Activated T-cell treated with anti-CD3 and anti-CD28 coated beads, Interleukin-2, amount 50 U/mL, for 48 hours (primary cell): ENCODE results near the gene EXOC4.
"Not testable (repeated sequence)": the region's sequence is repeated elsewhere in the genome, so short reads cannot be mapped to it uniquely, and the experiment has no call there.

ENCODE experiments used
- DNase-seq, 2 experiments: peaks; one replicate each; pipeline ENCODE4 v3.0.0-alpha.2; 2020

The EXOC4 gene

GRCh38 chr7:133278975-133279374 is 26.1 kb downstream of the EXOC4 start:
- not testable (repeated sequence) for DNase-seq

DNA sequence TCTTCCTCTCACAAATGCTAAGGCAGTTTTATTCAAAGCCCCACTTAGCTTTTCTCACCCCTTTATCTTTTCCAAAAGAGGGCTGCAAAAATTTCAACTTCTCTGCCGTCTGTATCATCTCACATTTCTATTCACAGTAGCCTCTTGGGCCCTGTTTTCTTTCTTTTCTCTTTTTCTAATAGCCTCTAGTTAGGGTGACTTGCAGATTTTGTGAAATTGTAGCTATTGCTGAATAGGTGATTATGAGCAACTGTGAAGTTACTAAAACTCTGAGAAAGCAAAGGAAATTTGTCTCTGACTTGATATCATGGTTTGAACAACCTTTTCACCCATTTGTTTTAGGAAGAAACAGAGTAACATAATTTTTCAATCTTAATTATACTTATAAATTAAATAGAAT is 29.2 kb downstream of the EXOC4 start:
- no peak for DNase-seq

DNA sequence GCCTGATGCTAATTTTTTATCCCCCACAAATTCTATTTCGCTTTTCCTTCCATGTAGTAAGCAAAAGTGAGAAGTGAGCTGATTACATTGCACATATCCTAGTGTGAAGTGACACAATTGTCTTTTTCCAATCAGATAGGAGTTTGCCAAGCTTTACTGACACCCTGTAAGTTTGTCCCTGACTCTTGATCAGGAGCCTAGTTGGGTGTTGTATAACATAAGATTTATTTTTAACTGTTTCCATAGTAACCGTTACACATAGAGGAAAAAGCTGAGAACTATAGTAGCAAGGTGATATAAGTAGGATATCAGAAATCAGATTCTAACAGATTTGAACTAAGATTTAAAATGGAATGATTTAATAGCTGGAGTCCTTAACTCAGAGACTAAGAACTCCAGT is 31.2 kb downstream of the EXOC4 start:
- no peak for DNase-seq

DNA sequence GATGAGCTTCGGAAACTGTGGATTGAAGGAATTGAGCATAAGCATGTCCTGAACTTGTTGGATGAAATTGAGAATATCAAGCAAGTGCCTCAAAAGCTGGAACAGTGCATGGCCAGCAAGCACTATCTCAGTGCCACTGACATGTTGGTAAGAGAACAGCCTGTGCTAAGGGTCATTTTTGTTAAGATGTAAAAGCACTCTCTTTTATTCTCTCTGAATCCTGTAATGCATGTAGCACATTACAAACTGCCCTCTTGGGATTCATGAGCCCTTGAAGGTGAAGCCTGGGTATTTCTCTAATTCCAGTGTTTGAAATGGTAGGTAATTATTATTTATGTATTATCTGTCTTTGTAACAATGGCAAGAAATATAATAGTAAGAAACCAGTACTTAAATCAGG is 36.1 kb downstream of the EXOC4 start:
- no peak for DNase-seq

DNA sequence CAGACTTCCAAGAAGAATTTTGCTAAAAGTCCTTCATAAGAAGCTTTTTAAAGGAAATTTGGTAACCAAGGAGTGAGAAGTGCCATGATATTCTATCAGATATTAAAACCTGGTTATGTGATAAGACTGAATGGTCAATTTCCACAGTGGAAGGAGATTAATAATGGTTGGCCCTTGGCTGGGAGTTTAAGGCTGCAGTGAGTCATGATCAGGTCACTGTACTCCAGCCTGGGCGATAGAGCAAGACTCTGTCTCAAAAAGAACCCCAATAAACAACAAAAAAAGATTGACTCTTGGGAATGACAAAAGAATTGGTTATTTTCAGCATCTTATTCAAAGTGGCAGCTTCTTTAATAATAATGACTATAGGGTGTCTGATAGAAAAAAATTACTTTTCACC is 37.2 kb downstream of the EXOC4 start:
- no peak for DNase-seq

DNA sequence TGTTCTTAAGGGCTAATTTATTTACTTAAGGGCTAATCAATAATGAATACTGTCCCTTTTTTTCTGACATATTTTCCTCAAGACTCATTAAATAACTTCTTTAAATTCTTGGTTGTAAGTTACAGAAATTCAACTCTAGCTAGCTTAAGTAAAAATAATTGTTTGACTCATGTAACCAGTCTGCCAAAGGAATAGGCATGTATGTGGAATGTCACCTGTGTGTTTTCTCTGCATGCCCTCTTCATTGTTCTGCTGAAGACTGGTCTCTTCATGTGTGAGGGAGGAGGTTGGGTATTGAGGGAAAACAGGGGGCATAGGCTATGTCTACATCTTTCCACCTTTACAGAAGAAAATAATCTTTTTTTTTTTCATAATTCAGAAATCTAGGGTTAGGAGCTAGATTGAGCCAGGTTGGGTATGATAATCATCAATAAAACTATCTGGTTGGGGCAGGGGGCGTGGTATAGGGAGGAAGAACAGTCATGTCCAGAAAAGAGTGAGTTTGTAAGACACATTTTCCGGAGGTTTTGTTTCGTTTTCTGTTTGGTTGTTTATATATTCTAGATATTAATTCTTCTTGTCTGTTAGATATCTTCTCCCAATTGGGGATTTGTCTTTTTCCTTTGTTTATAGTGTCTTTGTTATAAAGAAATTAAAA is 37.9 kb downstream of the EXOC4 start:
- no peak for DNase-seq

DNA sequence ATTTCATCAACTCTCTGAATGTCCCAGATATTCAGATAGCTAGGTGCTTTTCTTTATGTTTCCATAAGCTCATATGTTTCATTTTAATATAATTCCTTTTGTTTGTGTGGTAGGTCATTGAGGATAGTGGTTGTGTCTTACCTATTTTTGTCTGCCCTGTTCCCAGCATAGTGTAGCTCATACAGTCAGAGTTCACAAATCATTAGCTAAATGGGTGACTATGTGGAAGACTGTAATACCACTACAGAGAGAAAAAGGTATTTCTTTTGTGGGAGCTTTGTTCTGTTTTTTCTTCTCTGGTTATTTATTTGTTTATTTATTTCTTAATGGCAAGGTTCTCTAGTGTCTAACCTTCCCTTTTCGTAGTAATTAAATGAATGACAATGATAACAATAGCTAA is 39.8 kb downstream of the EXOC4 start:
- DNase-seq, result no peak

- no peak for DNase-seq
Observed at GRCh38 chr7:133293384-133294160, 40.7 kb downstream of the EXOC4 start.

GRCh38 chr7:133294234-133294633 is 41.4 kb downstream of the EXOC4 start:
- DNase-seq, result no peak

DNA sequence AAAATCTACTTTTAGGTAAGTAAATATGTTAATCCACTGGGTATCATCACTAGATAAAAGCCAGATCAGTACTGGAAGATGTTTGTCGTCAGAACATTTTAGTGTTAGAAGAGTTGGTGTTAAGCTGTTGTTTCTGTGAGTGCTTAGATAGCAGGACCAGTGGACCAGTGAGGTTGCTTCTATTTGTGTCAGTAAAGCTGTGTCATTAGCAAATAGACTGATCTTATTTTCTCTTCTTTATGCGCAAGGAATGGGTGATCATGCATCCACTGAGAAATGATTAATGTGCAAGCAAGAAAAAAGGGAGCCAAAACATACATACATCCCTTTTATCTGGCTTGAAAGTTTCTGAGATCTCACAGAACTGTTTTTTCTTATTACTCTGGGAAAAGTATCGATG is 42.6 kb downstream of the EXOC4 start:
- no peak for DNase-seq

DNA sequence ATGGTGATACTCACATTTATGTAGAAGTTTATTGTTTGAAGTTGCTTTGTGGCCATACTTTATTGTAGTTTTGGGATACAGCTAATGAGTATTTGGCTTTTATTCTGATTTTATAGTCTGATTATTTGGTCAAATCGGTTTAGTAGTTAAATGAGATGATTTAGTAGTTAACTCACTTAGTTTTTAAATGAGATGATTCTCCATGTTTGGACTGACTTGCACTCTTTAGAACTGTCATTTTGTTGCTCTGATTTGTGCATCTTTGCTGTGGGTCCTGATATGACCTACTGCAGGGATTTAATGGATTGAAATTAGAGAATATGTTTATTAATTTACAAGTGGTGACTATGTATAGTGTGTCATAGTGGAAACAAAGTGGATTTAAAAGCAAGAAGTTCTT is 44.2 kb downstream of the EXOC4 start:
- DNase-seq, result no peak

DNA sequence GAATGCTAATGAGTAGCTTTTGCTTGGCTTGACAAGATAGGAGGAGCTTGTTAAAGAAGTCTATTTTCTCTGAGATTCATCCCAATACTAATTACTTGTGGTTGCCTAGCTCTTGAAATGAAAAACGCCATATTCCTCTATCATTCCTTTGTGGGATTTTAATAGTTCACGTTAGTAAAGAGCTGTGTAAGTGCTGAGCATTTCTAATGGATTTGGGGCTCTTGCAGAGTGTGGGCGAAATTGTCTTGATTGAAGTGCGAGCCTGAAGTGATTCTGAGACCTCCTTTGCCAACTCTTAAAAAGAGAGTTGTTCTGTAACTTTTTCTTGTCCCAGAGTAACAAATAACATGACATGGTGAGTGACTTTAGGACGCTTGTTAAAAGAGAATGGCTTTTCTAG is 45.2 kb downstream of the EXOC4 start:
- no peak for DNase-seq

GRCh38 chr7:133299676-133300075 is 46.8 kb downstream of the EXOC4 start:
- no peak for DNase-seq

GRCh38 chr7:133300088-133300487 is 47.2 kb downstream of the EXOC4 start:
- no peak for DNase-seq

GRCh38 chr7:133300811-133301210 is 47.9 kb downstream of the EXOC4 start:
- DNase-seq, result no peak

DNA sequence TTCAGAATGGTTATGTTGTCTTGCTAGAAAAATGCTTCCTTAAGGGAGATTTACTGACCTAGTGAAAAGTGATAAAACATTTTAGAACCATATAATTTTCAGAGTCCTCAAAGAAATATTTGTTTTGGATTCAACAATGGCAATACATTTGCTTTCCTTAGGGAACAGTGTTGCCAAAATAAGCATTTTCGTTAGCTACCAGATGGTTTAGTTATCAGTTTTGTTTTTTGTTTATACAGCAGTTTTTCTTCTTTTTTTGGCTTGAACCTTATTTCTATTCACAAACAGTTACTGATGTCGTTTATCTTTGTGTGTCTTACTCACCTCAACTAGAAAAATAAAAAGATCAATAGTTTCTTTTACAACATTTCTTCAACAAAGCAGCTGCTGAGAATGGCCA is 48.6 kb downstream of the EXOC4 start:
- no peak for DNase-seq

- no peak for DNase-seq
Observed at GRCh38 chr7:133303372-133303771, 50.5 kb downstream of the EXOC4 start.

GRCh38 chr7:133303931-133304330 is 51.1 kb downstream of the EXOC4 start:
- DNase-seq, result no peak

DNA sequence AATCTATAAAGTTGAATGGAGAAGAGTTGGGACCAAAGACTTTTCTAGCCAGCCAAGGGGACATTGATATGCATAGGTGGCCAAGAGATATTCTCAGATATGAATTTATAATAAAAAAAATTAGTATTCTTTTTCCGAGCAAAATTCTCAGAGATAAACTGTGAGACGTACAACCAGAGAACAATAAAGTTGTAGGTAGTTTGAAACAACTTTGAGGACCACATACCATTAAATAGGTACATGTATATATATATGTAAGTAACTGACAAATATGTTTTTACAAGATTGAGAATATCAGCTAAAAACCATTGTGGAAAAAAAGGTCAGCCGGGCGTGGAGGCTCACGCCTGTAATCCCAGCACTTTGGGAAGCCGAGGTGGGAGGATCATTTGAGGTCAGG is 56.5 kb downstream of the EXOC4 start:
- no peak for DNase-seq

DNA sequence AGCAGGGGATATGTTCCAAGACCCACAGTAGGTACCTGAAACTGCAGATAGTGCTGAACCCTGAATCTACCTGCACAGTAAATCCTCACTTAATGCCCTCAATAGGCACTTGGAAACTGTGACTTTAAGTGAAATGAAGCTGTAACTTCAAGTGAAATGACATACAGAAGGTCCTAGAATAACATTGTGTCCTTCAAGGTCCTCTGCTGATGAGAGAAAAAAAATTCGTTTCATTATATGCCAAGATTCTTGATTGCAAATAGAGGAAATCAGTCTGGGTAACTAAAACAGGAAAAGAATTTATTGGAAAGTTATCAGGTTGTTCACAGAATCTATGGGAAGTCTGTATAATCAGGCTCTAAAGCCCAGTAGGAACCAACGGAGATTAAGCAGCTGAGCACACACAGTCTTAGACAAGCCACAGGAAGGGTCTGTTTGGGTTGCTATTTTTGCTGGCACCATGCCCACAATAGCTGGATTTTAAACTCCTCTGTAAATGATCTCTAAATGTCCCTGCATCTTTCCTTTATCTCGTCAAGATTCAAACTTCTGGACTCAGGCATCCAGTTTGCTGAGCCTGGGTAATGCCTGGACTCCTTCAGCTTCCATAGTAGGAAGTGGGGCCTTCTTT is 57.5 kb downstream of the EXOC4 start:
- no peak for DNase-seq

DNA sequence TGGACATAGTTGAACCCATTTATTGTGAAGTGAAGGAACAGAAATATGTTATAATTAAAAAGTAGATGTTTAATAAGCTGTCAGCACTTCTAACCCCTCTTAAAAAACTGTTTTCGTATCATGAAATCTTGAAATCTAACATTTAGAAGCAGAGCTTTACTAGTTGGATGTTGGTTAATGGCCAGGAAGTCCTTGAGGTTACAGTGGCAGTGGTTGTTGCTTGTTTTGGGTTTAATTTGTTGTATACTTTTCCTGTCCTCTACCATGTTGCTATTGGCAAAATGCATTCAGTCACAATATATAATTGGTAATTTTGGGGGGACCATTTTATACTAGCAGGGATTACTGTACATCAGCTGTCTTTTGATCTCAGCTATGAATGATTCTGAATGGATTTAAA is 60.7 kb downstream of the EXOC4 start:
- no peak for DNase-seq

DNA sequence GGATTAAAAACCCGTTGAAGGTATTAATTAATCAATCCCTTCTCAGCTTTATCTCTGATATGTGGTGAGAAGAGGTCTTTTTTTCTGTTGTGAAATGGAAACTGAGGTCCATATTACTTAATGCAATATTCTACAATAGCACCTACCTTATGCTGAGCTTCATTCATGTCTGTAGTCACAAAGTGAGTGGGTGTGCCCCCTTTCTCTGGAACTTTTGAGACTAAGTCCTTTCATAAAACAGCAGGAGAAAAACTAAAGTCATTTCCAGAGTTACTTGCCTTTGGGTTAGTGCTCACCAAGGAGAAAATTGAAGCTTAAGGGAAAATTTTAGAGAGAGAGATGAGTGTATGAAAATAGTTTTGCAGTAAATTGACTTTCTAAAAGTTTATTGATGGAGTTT is 61.2 kb downstream of the EXOC4 start:
- DNase-seq, result no peak

GRCh38 chr7:133315332-133316040 is 62.6 kb downstream of the EXOC4 start:
- DNase-seq, result no peak

- no peak for DNase-seq
Observed at GRCh38 chr7:133319842-133320241, 67.0 kb downstream of the EXOC4 start.
